ENCODE results near the gene ZFAND4. TPM values are rescaled to one million over a fixed set of nuclear protein-coding genes. Genes with fewer than 3 reads are reported as not detected.

The ZFAND4 gene
- total and polyA plus RNA-seq, 10 of the 15 experiments (the other 5 are each of a cell fraction or from before 2014, with no cell fraction given) = 4.7 to 20.8 (median 12.8) TPM

DNA sequence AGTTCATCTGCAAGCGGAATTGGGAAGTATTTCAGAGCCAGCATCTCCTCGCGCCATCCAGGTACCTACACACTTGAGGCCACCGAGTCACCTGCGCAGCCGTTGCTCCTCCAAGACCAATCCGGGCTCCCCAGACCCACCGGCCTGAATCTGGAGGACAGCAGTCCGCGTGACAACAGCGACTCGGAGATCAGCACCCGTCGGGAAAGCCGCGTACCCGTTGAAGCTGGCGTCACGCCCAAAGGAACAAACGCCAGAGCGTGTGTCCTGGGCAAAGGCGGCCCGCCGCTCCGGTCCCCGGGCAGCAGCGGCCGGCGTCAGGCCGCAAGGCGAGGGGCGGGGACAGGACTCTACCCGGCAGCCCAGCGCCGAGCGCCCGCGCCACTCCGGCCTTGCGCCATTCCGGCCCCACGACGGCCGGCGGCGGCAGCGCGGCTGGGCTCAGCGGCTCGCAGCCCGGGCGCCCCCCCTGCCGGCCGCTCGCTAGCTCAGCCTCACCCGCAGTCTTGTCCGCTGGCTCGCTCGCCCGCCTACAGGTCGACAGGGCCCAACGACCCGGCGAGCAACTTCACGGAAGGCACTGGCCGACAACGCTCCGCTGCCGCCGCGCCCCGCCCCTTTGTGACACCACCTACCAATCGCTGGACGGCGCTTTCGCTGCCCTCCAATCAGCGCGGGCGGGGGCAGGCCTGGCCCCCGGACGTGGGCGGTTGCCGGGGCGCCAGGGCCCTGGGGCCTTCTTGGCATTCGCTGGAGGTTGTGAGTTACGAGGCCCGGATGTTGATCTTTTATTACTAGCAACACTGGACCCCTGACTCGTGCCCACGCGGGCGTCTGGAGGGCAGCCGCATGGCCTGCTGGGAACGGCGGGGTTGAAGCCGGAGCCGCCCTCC lies at the start of gene ZFAND4 (continued):
- TF ChIP-seq NBN (IDR thresholded peaks at IDR 0.05) (no peak), CHD2 (IDR thresholded peaks at IDR 0.05; ENCODE audit: borderline replicate concordance, low read depth, low read length) (peak; percentile 82), USF2 (IDR thresholded peaks at IDR 0.05; ENCODE audit: borderline replicate concordance, low read depth, low read length) (no peak), BCLAF1 (IDR thresholded peaks at IDR 0.05) (0 out of 2 replicates have a peak, but pooled peaks have one; percentile 49), ZBTB33 (IDR thresholded peaks at IDR 0.05) (no peak), SUZ12 (IDR thresholded peaks at IDR 0.05; ENCODE audit: unreplicated experiment) (no peak), RFX5 (IDR thresholded peaks at IDR 0.05; ENCODE audit: low read depth, low read length) (peak; percentile 97), ZNF217 (IDR thresholded peaks at IDR 0.05) (0 out of 2 replicates have a peak, but pooled peaks have one; percentile 45), IKZF1 (conservative IDR thresholded peaks at IDR 0.05) (peak; percentile 99), SREBF2 (IDR thresholded peaks at IDR 0.05; ENCODE audit: low read length) (no peak), RUNX3 (IDR thresholded peaks at IDR 0.05; ENCODE audit: low read length) (0 out of 2 replicates have a peak, but pooled peaks have one; percentile 8), KAT2A (conservative IDR thresholded peaks at IDR 0.05; ENCODE audit: control insufficient read depth, low read depth, low read length) (no peak), MEF2B (IDR thresholded peaks at IDR 0.05; ENCODE audit: partially characterized antibody, poor library complexity, severe bottlenecking) (no peak), SRF (IDR thresholded peaks at IDR 0.05; ENCODE audit: low read depth in 2 of 2, low read length in 2 of 2) (no peak), GATAD2B (conservative IDR thresholded peaks at IDR 0.05; ENCODE audit: low read depth) (peak; percentile 95), SMAD1 (IDR thresholded peaks at IDR 0.05; ENCODE audit: low read depth, partially characterized antibody) (no peak), SUPT20H (IDR thresholded peaks at IDR 0.05; ENCODE audit: borderline replicate concordance, control insufficient read depth, low read depth, low read length) (no peak), LARP7 (IDR thresholded peaks at IDR 0.05) (peak; percentile 97)
- TF ChIP-seq, protein P1, sequence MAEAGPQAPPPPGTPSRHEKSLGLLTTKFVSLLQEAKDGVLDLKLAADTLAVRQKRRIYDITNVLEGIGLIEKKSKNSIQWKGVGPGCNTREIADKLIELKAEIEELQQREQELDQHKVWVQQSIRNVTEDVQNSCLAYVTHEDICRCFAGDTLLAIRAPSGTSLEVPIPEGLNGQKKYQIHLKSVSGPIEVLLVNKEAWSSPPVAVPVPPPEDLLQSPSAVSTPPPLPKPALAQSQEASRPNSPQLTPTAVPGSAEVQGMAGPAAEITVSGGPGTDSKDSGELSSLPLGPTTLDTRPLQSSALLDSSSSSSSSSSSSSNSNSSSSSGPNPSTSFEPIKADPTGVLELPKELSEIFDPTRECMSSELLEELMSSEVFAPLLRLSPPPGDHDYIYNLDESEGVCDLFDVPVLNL (IDR thresholded peaks at IDR 0.05; ENCODE audit: low read depth, low read length) = no peak
- TF ChIP-seq, protein P2, sequence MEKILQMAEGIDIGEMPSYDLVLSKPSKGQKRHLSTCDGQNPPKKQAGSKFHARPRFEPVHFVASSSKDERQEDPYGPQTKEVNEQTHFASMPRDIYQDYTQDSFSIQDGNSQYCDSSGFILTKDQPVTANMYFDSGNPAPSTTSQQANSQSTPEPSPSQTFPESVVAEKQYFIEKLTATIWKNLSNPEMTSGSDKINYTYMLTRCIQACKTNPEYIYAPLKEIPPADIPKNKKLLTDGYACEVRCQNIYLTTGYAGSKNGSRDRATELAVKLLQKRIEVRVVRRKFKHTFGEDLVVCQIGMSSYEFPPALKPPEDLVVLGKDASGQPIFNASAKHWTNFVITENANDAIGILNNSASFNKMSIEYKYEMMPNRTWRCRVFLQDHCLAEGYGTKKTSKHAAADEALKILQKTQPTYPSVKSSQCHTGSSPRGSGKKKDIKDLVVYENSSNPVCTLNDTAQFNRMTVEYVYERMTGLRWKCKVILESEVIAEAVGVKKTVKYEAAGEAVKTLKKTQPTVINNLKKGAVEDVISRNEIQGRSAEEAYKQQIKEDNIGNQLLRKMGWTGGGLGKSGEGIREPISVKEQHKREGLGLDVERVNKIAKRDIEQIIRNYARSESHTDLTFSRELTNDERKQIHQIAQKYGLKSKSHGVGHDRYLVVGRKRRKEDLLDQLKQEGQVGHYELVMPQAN (conservative IDR thresholded peaks at IDR 0.05) = peak; percentile 77
